HG02588 (cell line): ENCODE results near the gene ZNF217.
"Not testable (repeated sequence)": the region's sequence is repeated elsewhere in the genome, so short reads cannot be mapped to it uniquely, and the experiment has no call there.

Experiments used
- ATAC-seq: cut with Tn5 transposase; IDR thresholded peaks from one replicate; pipeline ENCODE4 v1.9.1; 2021; ENCODE audit warnings: mild to moderate bottlenecking, moderate library complexity; ENCODE audit not compliant: unreplicated experiment

Gene ZNF217

DNA sequence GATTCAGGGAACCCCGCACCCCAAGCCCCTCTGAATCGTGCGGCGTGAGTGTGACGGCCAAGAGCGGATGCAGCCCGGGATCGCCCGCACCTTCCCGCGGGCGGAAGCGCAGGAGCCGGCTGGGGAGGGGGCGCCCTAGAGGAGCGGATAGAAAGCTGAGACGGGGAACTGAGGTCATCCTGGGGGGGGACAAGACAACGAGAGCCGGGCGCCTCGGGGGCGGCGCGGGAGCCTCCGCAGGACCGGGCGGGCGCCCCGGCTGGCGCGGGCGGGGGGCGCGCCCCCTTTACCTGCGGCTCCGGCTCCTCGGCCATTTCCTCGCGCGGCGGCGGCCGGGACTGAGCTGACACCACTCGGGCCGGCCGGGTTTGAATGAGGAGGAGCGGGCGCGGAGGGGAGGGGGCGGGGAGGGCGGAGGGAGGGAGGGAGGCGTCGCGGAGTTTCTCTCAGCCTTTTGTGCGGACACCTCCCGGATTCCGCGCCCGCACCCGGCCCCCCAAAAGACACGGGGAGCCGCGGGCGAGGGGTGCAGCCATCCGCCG is at the start of gene ZNF217:
Gene ZNF217 (minus strand): TSS at position 374 of the 542 bp plus-strand sequence. CDS start 11,013 bp downstream, outside the sequence.
- peak; percentile 26 for ATAC-seq

DNA sequence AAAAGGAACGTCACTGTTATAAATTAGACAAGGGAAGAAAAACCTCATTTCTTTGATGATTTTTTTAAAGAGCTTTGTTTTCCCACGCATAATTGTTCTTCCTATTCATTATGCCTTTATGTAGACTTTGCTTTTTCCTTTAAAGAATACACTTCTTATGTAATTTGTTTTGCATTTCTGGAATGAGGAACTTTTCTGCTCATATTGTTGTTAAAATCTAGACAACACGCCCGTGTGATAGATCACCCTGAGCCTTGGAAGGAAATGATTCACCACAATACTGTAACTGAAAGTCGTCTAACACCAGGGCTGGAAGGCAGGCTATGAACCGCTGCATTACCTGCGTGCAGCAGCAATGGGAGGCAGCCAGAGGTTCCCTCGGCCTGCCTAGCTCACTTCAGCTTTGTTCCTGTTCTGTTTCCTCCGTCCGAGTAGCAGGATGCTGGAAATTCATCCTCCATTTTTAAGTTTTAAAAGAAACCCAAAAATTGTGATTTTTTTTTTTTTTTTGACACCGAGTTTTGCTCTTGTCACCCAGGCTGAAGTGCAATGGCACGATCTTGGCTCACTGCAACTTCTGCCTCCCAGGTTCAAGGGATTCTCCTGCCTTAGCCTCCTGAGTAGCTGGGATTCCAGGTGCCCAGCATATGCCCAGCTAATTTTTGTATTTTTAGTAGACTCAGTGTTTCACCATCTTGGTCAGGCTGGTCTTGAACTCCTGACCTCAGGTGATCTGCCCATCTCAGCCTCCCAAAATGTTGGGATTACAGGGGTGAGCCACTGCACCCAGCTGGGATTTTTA is 49.6 kb upstream of the ZNF217 start:
- ATAC-seq = peak; percentile 96

- peak; percentile 38 for ATAC-seq
Observed at GRCh38 chr20:53642196-53643030, 48.8 kb upstream of the ZNF217 start.

DNA sequence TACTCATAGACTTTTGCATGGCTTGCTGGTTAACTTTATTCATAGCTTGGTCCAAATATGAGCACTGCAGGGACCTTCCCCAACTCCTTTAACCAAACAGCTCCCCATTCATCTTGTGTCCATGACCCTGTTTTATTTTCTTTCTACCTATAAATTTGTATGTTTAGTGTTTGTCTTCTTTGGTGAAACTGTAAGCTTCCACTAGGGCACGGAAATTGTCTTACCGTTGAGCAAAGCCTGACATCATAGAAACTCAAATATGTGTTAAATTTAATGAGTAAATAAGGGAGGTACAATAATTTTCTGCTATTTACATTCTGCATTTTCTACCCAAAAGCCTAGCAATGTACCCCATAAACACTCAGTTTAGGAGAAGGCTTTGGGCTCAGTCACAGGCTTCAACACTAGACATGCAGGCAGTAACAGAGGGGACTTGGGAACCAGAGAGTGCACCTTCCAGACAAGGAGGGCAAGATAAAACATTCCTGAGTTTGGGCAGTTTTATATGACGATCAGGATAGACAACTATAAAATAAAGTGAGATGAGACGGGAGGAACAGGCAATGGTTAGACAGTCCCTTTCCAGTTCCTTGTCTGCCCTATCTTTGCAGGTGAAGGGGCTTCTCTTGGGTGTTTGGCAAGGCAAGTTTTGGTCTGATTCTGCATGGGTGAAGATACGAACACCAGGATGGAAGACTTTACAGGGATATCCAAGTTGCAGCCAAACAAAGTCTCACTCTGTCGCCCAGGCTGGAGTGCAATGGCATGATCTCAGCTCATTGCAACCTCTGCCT is 46.2 kb upstream of the ZNF217 start:
- ATAC-seq = no peak

DNA sequence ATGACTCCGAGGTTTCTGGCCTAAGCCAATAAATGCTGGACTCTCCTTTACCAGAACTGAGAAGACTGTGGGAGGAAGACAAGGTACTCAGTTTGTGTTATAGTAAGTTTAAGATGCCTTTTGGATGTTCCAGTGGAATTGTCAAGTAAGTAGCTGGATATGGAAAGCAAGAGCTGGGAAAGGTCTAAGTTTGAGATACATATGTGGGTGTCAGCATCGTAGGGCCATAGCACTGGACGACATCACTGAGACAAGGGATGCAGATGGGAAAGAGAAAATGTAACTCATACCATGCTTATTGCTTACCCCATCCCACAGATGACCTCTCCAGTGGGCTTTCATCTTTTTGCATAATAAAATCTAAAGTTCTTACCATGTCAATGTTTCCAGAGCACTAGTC is 45.5 kb upstream of the ZNF217 start:
- no peak for ATAC-seq

DNA sequence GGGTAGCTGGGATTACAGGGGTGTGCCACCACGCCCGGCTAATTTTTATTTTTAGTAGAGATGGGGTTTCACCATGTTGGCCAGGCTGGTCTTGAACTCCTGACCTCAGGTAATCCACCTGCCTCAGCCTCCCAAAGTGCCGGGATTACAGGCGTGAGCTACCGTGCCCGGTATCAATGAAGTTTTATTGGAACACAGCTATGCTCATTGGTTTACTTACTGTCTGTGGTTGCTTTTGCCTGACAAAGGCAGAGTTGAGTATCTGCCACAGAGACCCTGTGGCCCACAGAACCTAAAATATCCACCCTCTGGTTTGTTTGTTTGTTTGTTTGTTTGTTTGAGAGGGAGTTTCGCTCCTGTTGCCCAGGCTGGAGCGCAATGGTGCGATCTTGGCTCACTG is 43.7 kb upstream of the ZNF217 start:
- not testable (repeated sequence) for ATAC-seq

- ATAC-seq = no peak
Observed at GRCh38 chr20:53636540-53637097, 43.0 kb upstream of the ZNF217 start.

DNA sequence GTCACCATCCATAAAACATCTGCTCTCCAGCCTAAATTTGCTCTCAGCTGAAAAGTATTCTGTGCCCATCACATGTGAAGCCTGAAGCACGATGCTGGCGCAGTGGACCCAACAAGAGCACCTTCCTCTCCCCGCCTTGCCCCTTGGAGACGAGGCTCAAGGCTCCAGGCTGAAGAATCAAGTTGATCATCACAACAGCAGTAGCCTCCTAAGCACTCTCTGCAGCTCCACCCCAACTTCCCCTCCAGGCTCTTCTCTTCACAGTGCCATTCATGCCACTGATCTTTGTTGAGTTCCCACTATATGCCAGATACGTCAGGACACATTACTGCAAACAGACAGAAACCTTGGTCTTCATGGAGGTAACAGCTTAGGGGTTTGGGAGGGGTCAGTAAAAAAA is 41.6 kb upstream of the ZNF217 start:
- no peak for ATAC-seq

DNA sequence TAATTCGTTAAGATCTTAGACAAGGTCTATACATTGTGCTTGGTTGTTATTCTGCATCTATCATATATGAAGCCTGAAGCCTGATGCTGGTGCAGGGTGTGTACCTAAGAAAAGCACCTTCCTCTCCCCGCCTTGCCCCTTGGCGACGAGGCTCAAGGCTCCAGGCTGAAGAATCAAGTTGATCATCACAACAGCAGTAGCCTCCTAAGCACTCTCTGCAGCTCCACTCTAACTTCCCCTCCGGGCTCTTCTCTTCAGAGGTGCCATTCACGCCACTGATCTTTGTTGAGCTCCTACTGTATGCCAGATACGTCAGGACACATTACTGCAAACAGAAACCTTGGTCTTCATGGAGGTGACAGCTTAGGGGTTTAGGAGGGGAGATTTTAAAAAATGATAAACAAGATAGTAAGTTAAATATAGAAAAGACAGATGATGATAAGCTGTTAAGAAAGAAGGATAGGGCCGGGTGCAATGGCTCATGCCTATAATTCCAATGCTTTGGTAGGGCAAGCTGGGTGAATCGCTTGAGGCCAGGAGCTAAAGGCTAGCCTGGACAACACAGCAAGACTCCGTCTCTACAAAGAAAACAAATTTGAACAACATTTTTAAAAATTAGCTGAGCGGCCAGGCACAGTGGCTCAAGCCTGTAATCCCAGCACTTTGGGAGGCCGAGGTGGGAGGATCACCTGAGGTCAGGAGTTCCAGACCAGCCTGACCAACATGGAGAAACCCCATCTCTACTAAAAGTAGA is 38.4 kb upstream of the ZNF217 start:
- ATAC-seq = no peak

DNA sequence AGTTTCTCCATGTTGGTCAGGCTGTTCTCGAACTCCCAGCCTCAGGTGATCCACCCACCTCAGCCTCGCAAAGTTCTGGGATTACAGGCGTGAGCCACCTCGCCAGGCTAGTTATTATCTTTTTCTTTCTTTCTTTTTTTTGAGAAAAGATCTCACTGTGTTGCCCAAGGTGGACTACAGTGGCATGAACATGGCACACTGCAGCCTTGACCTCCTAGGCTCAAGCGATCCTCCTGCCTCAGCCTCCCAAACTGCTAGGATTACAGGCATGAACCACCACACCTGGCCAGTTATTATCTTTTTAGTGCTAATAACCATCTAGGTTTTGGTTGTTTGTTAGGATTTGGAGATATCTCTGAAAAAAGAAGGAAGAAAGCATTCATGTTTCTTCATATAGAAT is 35.8 kb upstream of the ZNF217 start:
- no peak for ATAC-seq

DNA sequence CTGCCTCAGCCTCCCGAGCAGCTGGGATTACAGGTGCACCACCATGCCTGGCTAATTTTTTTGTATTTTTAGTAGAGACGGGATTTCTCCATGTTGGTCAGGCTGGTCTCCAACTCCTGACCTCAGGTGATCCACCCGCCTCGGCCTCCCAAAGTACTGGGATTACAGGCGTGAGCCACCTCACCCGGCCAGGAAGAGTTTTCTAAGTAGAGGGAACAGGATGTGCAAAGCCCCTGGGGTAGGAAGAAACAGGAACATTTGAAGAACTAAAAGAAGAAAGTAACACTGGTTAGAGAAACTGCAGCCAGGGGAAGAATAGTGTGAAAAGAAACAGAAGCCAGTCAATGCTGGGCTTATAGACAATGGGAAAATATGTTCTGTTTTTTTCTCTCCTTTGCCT is 35.1 kb upstream of the ZNF217 start:
- ATAC-seq = not testable (repeated sequence)

GRCh38 chr20:53628076-53628475 is 34.4 kb upstream of the ZNF217 start:
- ATAC-seq = no peak

DNA sequence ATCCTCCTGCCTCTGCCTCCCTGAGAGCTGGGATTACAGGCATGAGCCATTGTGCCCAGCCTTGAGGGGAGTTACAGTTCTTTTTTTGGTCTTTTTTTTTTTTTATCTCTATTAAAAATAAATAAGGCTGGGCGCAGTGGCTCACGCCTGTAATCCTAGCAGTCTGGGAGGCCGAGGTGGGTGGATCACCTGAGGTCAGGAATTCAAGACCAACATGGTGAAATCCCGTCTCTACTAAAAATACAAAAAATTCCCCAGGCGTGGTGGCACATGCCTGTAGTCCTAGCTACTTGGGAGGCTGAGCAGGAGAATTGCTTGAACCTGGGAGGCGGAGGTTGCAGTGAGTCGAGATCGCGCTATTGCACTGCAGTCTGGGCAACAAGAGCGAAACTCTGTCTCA is 33.4 kb upstream of the ZNF217 start:
- not testable (repeated sequence) for ATAC-seq

- ATAC-seq = no peak
Observed at GRCh38 chr20:53626584-53626983, 32.9 kb upstream of the ZNF217 start.

GRCh38 chr20:53625311-53626129 is 31.9 kb upstream of the ZNF217 start:
- no peak for ATAC-seq

DNA sequence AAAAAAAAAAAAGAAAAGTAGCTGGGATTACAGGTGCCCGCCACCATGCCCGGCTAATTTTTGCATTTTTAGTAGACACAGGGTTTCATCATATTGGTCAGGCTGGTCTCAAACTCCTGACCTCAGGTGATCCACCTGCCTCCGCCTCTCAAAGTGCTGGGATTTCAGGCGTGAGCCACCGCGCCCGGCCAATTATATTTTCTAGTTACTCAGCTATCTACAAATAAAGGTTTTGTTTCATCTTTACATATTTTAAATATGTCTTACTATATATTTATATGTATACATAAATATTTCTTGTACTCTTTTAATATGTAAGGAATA is 31.2 kb upstream of the ZNF217 start:
- ATAC-seq = not testable (repeated sequence)

- ATAC-seq = peak; percentile 62
Observed at GRCh38 chr20:53623454-53624211, 30.0 kb upstream of the ZNF217 start.

DNA sequence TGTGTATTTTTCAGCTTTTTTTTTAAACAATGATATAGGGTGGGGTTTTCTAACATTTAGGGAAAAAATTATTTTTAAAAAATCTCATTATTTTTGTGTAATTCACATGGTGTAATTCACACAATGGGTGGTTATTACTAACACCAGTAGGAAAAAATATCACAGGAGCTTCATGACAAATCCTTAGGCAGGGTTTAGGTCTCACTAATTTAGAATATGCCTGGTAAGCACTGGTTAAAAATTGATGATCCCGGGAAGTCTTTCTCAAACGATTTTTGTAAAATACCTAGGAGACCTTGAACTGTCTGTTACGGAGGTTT is 29.5 kb upstream of the ZNF217 start:
- ATAC-seq = no peak
